Ovary (tissue), 9 donors: ENCODE data around the gene LRRC71. TPM values are rescaled to one million over a fixed set of nuclear protein-coding genes. Genes with fewer than 3 reads are reported as not detected.

Experiments
- DNase-seq, 5 donors: peaks; one replicate each; pipeline ENCODE4 v3.0.0-alpha.2; 2019 to 2020
- H3K27ac ChIP-seq, 2 donors: fragments of 200-600 bp; one replicate each; pipeline versions ENCODE4 v1.5.1 to v1.8.0; 2019 to 2022
- H3K27me3 ChIP-seq: fragments of 200-600 bp; one replicate; pipeline ENCODE4 v1.8.0; 2022
- H3K36me3 ChIP-seq: fragments of 200-600 bp; sonication (generic); one replicate; pipeline ENCODE4 v1.5.1; 2019
- H3K4me1 ChIP-seq: one replicate; pipeline ENCODE4 v1.8.1; 2013; ENCODE audit warnings: mild to moderate bottlenecking, moderate library complexity; ENCODE audit not compliant: insufficient read depth
- H3K4me3 ChIP-seq: fragments of 200-600 bp; sonication (generic); one replicate; pipeline ENCODE4 v1.5.1; 2017
- H3K9me3 ChIP-seq, 2 donors: fragments of 200-600 bp in 1 of 2; sonication (generic) in 1 of 2; one replicate each; pipeline versions ENCODE4 v1.5.1 to v1.8.1; 2013 to 2019; ENCODE audit warnings: mild to moderate bottlenecking in 1 of 2, moderate library complexity in 1 of 2
- EP300 ChIP-seq: sonication (generic); formaldehyde crosslinking; IDR thresholded peaks from one replicate; pipeline ENCODE4 v1.6.1; 2017; ENCODE audit warnings: antibody characterized with exemption
- POLR2A ChIP-seq: fragments of 450-650 bp; IDR thresholded peaks from one replicate; pipeline ENCODE4 v1.6.1; 2017; ENCODE audit warnings: antibody characterized with exemption, mild to moderate bottlenecking, moderate library complexity
- WGBS, 3 donors: extraction: QIAGEN DNeasy Blood & Tissue Kit in 1 of 3; methylation state at CpG; one replicate each; pipeline versions ENCODE4 v1.1.5 to v1.1.7; 2013 to 2017; 5-methylcytosine and 5-hydroxymethylcytosine counted together
- intact Hi-C, 4 donors: fragments of 100-400 bp; cut with DNase I; formaldehyde crosslinking; loops; one replicate each; pipeline versions ENCODE4 v1.11.0 to v1.15.1; 2022 to 2023
- polyA plus RNA-seq, 2 donors: library from polyadenylated mRNA; stranded (reverse); fragments of 200-250 nt in 1 of 2; fragments of 350-450 nt in 1 of 2; fragmentation: Illumina TruSeq in 1 of 2; extraction: RNeasy Lipid Tissue Mini Kit (QIAGEN cat#74804) in 1 of 2; gene quantifications; one replicate each; pipeline ENCODE4 v1.2.3, GENCODE V29; 2013 to 2014
- total RNA-seq, 7 donors: library from RNA; depleted of rRNA in 2 of 7; stranded (reverse); fragments of >200 nt in 2 of 7; fragmentation: NEBNext Ultra II Directional in 3 of 7; extraction: Animal tissue kit (Norgen Biotek cat#: 25700) in 3 of 7; gene quantifications; one replicate each; pipeline versions ENCODE4 v1.1.0 to v1.2.4, GENCODE V29; 2016 to 2023
- TF ChIP-seq, protein P1 (sequence below), 3 donors: fragments of 450-650 bp in 2 of 3; fragments of 200-600 bp in 1 of 3; IDR thresholded peaks; one replicate each; pipeline versions ENCODE4 v1.5.1 to v1.8.0; 2016 to 2022; ENCODE audit warnings: antibody characterized with exemption in 3 of 3, mild to moderate bottlenecking in 1 of 3
- donor health status: DM: no; HTN: no; CAD: no; lungs with moderate emphysema.
- donor health status: DM: no; HTN: no; CAD: no.
- donor health status: Bipolar disorder and iron deficiency.
- donor health status: DM: yes; HTN: yes; CAD: no.
- donor health status: DM: no; HTN: no; CAD: no.
- donor health status: DM: yes; HTN: yes; CAD: no.

LRRC71 gene
- total and polyA plus RNA-seq, 9 donors = 0.07 to 11.1 (median 0.80) TPM; not detected in 3

DNA sequence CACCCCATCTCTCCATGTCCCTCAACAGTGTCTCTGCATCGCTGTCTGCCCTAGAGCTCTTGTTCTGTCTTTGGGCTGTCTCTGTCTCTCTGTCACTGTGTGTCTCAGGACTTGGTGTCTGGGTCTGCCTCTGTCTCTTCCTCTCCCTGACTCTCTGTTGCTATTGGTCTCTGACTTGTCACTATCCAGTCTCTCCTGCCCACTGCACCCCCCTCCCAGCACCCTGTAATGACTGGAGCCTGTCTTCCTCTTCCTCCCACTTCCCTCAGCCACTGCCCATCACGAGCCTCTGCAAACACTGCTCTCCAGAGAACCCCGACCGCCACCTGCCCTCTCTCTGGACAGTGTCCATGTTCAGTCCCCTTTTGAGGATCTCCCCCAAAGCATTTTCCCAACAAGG is 14.8 kb upstream of the LRRC71 start:
- 74 to 80% (median 77%) methylated on average over 4 of the region's 4 CpGs for WGBS, 3 donors
- H3K27me3 ChIP-seq = no peaks in the 10 kb centered on the region
- H3K27ac ChIP-seq = no peak overlapping the region
- H3K9me3 ChIP-seq = no peaks in the 10 kb centered on the region
- TF ChIP-seq, protein P1, sequence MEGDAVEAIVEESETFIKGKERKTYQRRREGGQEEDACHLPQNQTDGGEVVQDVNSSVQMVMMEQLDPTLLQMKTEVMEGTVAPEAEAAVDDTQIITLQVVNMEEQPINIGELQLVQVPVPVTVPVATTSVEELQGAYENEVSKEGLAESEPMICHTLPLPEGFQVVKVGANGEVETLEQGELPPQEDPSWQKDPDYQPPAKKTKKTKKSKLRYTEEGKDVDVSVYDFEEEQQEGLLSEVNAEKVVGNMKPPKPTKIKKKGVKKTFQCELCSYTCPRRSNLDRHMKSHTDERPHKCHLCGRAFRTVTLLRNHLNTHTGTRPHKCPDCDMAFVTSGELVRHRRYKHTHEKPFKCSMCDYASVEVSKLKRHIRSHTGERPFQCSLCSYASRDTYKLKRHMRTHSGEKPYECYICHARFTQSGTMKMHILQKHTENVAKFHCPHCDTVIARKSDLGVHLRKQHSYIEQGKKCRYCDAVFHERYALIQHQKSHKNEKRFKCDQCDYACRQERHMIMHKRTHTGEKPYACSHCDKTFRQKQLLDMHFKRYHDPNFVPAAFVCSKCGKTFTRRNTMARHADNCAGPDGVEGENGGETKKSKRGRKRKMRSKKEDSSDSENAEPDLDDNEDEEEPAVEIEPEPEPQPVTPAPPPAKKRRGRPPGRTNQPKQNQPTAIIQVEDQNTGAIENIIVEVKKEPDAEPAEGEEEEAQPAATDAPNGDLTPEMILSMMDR (IDR thresholded peaks at IDR 0.05) = no peak
- TF ChIP-seq POLR2A (no peak), EP300 (no peak)
- intact Hi-C loops = no loop called here
- no peaks in the 10 kb centered on the region for H3K36me3 ChIP-seq
- DNase-seq = no peak
- no peak overlapping the region for H3K4me3 ChIP-seq
- H3K4me1 ChIP-seq = peaks cover 29% of the 10 kb centered on the region

DNA sequence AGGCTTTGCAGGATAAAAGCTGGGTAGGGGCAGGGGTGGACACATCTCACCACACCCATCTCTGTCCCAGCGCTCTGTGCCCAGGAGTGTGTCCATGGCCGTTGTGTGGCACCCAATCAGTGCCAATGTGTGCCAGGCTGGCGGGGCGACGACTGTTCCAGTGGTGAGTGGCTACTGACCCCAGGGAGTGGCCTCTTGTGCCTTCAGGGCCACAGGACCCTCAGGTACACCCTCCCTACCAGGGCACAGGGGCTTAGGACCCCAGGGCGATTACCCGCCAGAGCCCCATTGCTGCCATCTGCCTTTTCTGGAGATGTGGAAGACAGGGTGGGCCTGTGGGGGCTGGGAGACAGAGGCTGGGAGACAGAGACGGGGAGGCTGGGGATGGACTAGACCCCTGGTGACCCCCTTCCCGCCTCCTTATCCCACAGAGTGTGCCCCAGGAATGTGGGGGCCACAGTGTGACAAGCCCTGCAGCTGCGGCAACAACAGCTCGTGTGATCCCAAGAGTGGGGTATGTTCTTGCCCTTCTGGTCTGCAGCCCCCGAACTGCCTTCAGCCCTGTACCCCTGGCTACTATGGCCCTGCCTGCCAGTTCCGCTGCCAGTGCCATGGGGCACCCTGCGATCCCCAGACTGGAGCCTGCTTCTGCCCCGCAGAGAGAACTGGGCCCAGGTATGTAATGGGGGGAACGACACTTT is 14.1 kb upstream of the LRRC71 start:
- H3K9me3 ChIP-seq = no peaks in the 10 kb centered on the region
- no peak for TF ChIP-seq POLR2A
- TF ChIP-seq EP300 = no peak
- TF ChIP-seq, protein P1 (IDR thresholded peaks at IDR 0.05) = no peak
- H3K4me1 ChIP-seq = peaks cover 24% of the 10 kb centered on the region
- 93 to 97% (median 93%) methylated on average over 14 to 16 of the region's 16 CpGs for WGBS, 3 donors
- no peak for DNase-seq
- no peak overlapping the region for H3K27ac ChIP-seq
- H3K4me3 ChIP-seq = no peak overlapping the region
- no peaks in the 10 kb centered on the region for H3K27me3 ChIP-seq
- no peaks in the 10 kb centered on the region for H3K36me3 ChIP-seq
- intact Hi-C loops = no loop called here

DNA sequence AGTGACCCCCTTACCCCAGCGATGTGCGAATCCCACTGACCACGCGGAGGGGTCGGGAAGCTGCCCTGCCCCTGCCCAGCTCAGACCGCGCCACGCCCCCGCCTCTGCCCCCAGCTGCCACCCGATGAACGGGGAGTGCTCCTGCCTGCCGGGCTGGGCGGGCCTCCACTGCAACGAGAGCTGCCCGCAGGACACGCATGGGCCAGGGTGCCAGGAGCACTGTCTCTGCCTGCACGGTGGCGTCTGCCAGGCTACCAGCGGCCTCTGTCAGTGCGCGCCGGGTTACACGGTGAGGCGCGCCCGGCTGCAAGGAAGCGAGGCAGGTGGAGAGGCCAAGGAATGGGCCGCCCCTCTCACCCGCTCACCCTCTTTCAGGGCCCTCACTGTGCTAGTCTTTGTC is 11.9 kb upstream of the LRRC71 start:
- WGBS, 3 donors = 77 to 81% (median 79%) methylated on average over 29 of the region's 29 CpGs
- no peak for DNase-seq
- Histone ChIP-seq H3K4me3 (no peak overlapping the region), H3K9me3 (no peaks in the 10 kb centered on the region), H3K36me3 (no peaks in the 10 kb centered on the region), H3K27me3 (no peaks in the 10 kb centered on the region), H3K4me1 (peaks cover 10% of the 10 kb centered on the region), H3K27ac (no peak overlapping the region)
- TF ChIP-seq POLR2A (no peak), EP300 (no peak)
- TF ChIP-seq, protein P1 (IDR thresholded peaks at IDR 0.05) = no peak
- intact Hi-C loops = no loop called here

DNA sequence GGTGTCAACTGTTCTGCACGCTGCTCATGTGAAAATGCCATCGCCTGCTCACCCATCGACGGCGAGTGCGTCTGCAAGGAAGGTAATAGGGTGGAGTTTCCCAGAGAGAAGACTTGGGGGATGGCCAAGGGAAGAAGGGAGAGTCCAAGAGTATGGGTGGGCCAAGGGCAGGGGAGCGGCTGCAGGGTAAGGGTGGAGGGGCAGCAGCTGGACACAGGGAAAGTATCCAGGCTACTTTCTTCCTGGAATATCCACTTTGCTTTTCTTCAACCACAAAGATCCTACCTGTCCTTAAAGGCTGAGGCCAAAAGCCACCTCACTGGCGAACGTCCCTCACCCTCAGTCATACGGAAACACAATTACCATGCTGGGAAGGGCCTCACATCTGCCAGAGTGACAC is 11.5 kb upstream of the LRRC71 start:
- Histone ChIP-seq H3K27me3 (no peaks in the 10 kb centered on the region), H3K9me3 (no peaks in the 10 kb centered on the region), H3K4me3 (no peak overlapping the region), H3K27ac (no peak overlapping the region), H3K4me1 (peaks cover 6% of the 10 kb centered on the region), H3K36me3 (no peaks in the 10 kb centered on the region)
- no peak for DNase-seq
- WGBS, 3 donors = 46 to 58% (median 54%) methylated on average over 10 of the region's 10 CpGs
- intact Hi-C loops = no loop called here
- TF ChIP-seq EP300 = no peak
- no peak for TF ChIP-seq POLR2A
- TF ChIP-seq, protein P1 (IDR thresholded peaks at IDR 0.05) = no peak
